Measurements from ENCODE around the gene XRCC4.

GRCh38 chr5:83322273-83322924 lies 245.1 kb downstream of the XRCC4 start:
- TF ChIP-seq CTCF (IDR thresholded peaks at IDR 0.05; ENCODE audit: low read depth, low read length): no peak
- TF ChIP-seq POLR2A (IDR thresholded peaks at IDR 0.05; ENCODE audit: extremely low read depth, insufficient read length): no peak

All from NB4 (cell line).